ENCODE measurements around the gene RTCB.

Gene RTCB

GRCh38 chr22:32396746-32397145 is 15.3 kb downstream of the RTCB start:
- no peak for DNase-seq (ENCODE audit: insufficient read length, low spot score)
- no peak for FAIRE-seq
- no peak for TF ChIP-seq CTCF (IDR thresholded peaks at IDR 0.05; ENCODE audit: insufficient read depth, missing control alignments)

- no peak for TF ChIP-seq CTCF (IDR thresholded peaks at IDR 0.05; ENCODE audit: insufficient read depth, missing control alignments)
- DNase-seq (ENCODE audit: insufficient read length, low spot score), result no peak
- no peak for FAIRE-seq
These were observed 15.8 kb downstream of the RTCB start for GRCh38 chr22:32396255-32396654.

- no peak for TF ChIP-seq CTCF (IDR thresholded peaks at IDR 0.05; ENCODE audit: insufficient read depth, missing control alignments)
- no peak for DNase-seq (ENCODE audit: insufficient read length, low spot score)
- no peak for FAIRE-seq
These were observed 16.9 kb downstream of the RTCB start for GRCh38 chr22:32395107-32395506.

GRCh38 chr22:32389685-32390084 is 22.4 kb downstream of the RTCB start:
- FAIRE-seq, result no peak
- no peak for DNase-seq (ENCODE audit: insufficient read length, low spot score)
- TF ChIP-seq CTCF (IDR thresholded peaks at IDR 0.05; ENCODE audit: insufficient read depth, missing control alignments), result peak; percentile 46

- FAIRE-seq, result no peak
- no peak for DNase-seq (ENCODE audit: insufficient read length, low spot score)
- no peak for TF ChIP-seq CTCF (IDR thresholded peaks at IDR 0.05; ENCODE audit: insufficient read depth, missing control alignments)
These were observed 26.4 kb downstream of the RTCB start for GRCh38 chr22:32385681-32386080.

- DNase-seq (ENCODE audit: insufficient read length, low spot score) (no peak), FAIRE-seq (no peak)
- no peak for TF ChIP-seq CTCF (IDR thresholded peaks at IDR 0.05; ENCODE audit: insufficient read depth, missing control alignments)
These were observed 31.1 kb downstream of the RTCB start for GRCh38 chr22:32380991-32381390.

- TF ChIP-seq CTCF (IDR thresholded peaks at IDR 0.05; ENCODE audit: insufficient read depth, missing control alignments), result peak; percentile 79
- FAIRE-seq, result no peak
These were observed 33.3 kb downstream of the RTCB start for GRCh38 chr22:32378707-32379272.

More at GRCh38 chr22:32378707-32379272, 33.3 kb downstream of the RTCB start:
- DNase-seq (ENCODE audit: insufficient read length, low spot score), result no peak

Data from D721Med (cell line).